Keratinocyte (primary cell): ENCODE measurements around the gene SLC6A3. TPM values are rescaled to one million over a fixed set of nuclear protein-coding genes. Genes with fewer than 3 reads are reported as not detected.

ENCODE experiments used
- DNase-seq: peaks from one replicate; pipeline ENCODE4 v3.0.0-alpha.2; 2011; ENCODE audit warnings: low read depth, missing footprints, low spot score
- FAIRE-seq: peaks from 2 replicates; lab custom pipeline; 2011; peaks lifted over from hg19 to GRCh38; lab: Jason Lieb, UNC
- H2AFZ ChIP-seq: 2 replicates; pipeline ENCODE4 v1.6.0; 2012; ENCODE audit warnings: low read length, control low read depth, inconsistent platforms; ENCODE audit not compliant: control insufficient read depth
- H3K27ac ChIP-seq: 2 replicates; pipeline ENCODE4 v1.5.1; 2011; ENCODE audit warnings: low read length; ENCODE audit not compliant: control insufficient read depth, insufficient read depth
- H3K27me3 ChIP-seq: 3 replicates; pipeline ENCODE4 v1.6.0; 2011; ENCODE audit warnings: low read length; ENCODE audit not compliant: control insufficient read depth, insufficient read depth; ENCODE audit errors: extremely low read depth
- H3K36me3 ChIP-seq, 2 experiments: 2 replicates in 1 of 2; 3 replicates in 1 of 2; pipeline ENCODE4 v1.5.1; 2011; ENCODE audit warnings: low read length in 2 of 2, mild to moderate bottlenecking in 1 of 2; ENCODE audit not compliant: control insufficient read depth in 2 of 2, insufficient read depth in 2 of 2; ENCODE audit errors: extremely low read depth in 1 of 2
- H3K4me1 ChIP-seq: 3 replicates; pipeline ENCODE4 v1.5.1; 2011; ENCODE audit warnings: low read length; ENCODE audit not compliant: control insufficient read depth, insufficient read depth; ENCODE audit errors: extremely low read depth
- H3K4me2 ChIP-seq: 3 replicates; pipeline ENCODE4 v1.6.0; 2011; ENCODE audit warnings: low read depth, low read length; ENCODE audit not compliant: control insufficient read depth, insufficient read depth; ENCODE audit errors: extremely low read depth
- H3K4me3 ChIP-seq, 3 experiments: fragments of 200-600 bp in 1 of 3; sonication (generic) in 1 of 3; 2 replicates in 2 of 3; 3 replicates in 1 of 3; pipeline ENCODE4 v1.5.1; 2011 to 2016; ENCODE audit warnings: low read length in 3 of 3, mild to moderate bottlenecking in 3 of 3, control low read depth in 2 of 3, inconsistent platforms in 1 of 3, low read depth in 1 of 3, mixed read lengths in 1 of 3, mixed run types in 1 of 3, moderate library complexity in 1 of 3; ENCODE audit not compliant: control insufficient read depth in 2 of 3, insufficient read depth in 2 of 3; ENCODE audit errors: extremely low read depth in 1 of 3
- H3K79me2 ChIP-seq: 2 replicates; pipeline ENCODE4 v1.6.0; 2012; ENCODE audit warnings: low read length; ENCODE audit not compliant: control insufficient read depth, insufficient read depth
- H3K9ac ChIP-seq: 3 replicates; pipeline ENCODE4 v1.6.0; 2011; ENCODE audit warnings: low read length; ENCODE audit not compliant: control insufficient read depth, insufficient read depth; ENCODE audit errors: extremely low read depth
- H3K9me1 ChIP-seq: 3 replicates; pipeline ENCODE4 v1.6.0; 2011; ENCODE audit warnings: low read length; ENCODE audit not compliant: control insufficient read depth, insufficient read depth; ENCODE audit errors: extremely low read depth
- H3K9me3 ChIP-seq: 2 replicates; pipeline ENCODE4 v1.5.1; 2012; ENCODE audit warnings: low read depth, low read length; ENCODE audit not compliant: control insufficient read depth
- H4K20me1 ChIP-seq: 3 replicates; pipeline ENCODE4 v1.6.0; 2011; ENCODE audit warnings: low read length; ENCODE audit not compliant: control insufficient read depth, insufficient read depth; ENCODE audit errors: extremely low read depth
- CTCF ChIP-seq, 3 experiments: IDR thresholded peaks in 1 of 3; conservative IDR thresholded peaks in 1 of 3; optimal IDR thresholded peaks in 1 of 3; 2 replicates in 2 of 3; 3 replicates in 1 of 3; pipeline versions ENCODE3 to v1.5.1; 2011; ENCODE audit warnings: low read length in 3 of 3, mild to moderate bottlenecking in 3 of 3, moderate library complexity in 2 of 3, control low read depth in 1 of 3, inconsistent platforms in 1 of 3; ENCODE audit not compliant: insufficient read depth in 2 of 3; ENCODE audit errors: extremely low read depth in 1 of 3
- EZH2 ChIP-seq: IDR thresholded peaks from one replicate; pipeline ENCODE4 v1.6.1; 2012; ENCODE audit warnings: inconsistent platforms, mild to moderate bottlenecking, low read length, moderate library complexity
- dilution Hi-C: fragments of 300-500 bp; cut with MboI; formaldehyde crosslinking; loops from one replicate; pipeline ENCODE4 v1.7.0; 2020; ENCODE audit warnings: low sequenced_read_pairs; ENCODE audit not compliant: extremely low pct_ligation_motif_present
- polyA plus RNA-seq, 5 experiments: library from polyadenylated mRNA; depleted of rRNA in 3 of 5; stranded (reverse) in 3 of 5; stranded (forward) in 1 of 5; unstranded in 1 of 5; fragments of >200 nt; gene quantifications; 1 replicate in 1 of 5; 2 replicates in 3 of 5; 3 replicates in 1 of 5; pipeline versions ENCODE4 v1.2.1 to v1.2.3, GENCODE V29; 2011 to 2012; ENCODE audit warnings: missing spikeins in 2 of 5, low read depth in 1 of 5, low replicate concordance in 1 of 5

Gene SLC6A3
- polyA plus RNA-seq, 1 donor (not counting 4 experiments of a cell fraction or from before 2014, with no cell fraction given): 0.03 TPM

DNA sequence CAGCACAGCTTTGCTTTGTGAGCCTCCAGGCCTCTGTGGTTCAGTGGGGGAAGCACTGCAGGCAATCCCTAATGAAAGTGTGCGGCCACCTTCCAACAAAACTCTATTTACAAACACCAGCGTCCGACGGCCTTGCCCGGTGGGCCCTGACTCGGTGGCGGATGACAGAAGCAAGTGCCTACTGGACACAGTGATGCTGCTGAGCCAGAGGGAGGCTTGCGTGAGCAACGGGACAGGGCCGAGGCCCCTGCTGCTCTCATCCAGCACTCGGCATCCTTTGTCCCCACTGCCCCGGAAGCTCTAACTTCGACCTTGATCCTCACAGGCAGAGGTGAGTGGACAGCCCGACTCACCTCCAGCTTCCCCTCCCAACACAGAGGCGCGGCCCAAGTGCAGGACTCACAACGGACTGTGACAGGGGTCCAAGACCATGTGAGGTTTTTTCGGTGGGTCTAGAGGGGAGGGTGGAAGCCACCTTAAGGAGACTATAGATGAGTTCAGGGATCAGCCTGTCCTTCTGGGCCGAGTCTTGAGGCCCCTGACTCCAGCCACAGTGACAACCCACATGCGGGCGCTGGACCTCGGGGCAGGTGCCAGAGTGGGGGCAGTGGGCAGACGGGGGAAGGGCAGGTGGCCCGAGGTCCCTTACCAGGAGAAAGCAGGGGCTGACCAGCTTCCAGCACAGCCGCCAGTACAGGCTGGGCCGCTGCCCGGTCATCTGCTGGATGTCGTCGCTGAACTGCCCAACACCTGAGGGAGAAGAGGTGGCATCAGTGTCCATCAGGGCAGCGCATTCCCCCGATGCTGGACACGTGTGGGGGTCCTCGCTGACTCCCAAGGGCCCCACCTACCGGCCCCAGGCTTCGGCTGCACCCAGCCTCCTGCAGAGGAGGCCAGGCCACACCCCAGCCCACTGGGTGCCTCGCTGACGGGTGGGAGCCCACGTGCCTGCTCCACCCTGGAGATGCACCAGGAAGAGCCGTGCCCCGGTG, 39.4 kb downstream of the SLC6A3 start:
- no peaks in the 10 kb centered on the region for H4K20me1 ChIP-seq
- no peak overlapping the region for H2AFZ ChIP-seq
- no peaks in the 10 kb centered on the region for H3K9me1 ChIP-seq
- dilution Hi-C loops: no loop called here
- no peak for FAIRE-seq
- no peaks in the 10 kb centered on the region for H3K9me3 ChIP-seq
- H3K27me3 ChIP-seq: no peaks in the 10 kb centered on the region
- H3K4me2 ChIP-seq: no peak overlapping the region
- no peak overlapping the region for H3K27ac ChIP-seq
- no peak for DNase-seq
- no peak overlapping the region for H3K9ac ChIP-seq
- H3K4me3 ChIP-seq: no peak overlapping the region
- no peak for TF ChIP-seq EZH2
- TF ChIP-seq CTCF (optimal IDR thresholded peaks at IDR 0.05 in 1 of 3, IDR thresholded peaks at IDR 0.05 in 1 of 3, conservative IDR thresholded peaks at IDR 0.05 in 1 of 3; ENCODE audit: extremely low read depth in 1 of 3, insufficient read depth in 2 of 3, low read length in 3 of 3): no peak
- no peaks in the 10 kb centered on the region for H3K4me1 ChIP-seq
- no peaks in the 10 kb centered on the region for H3K79me2 ChIP-seq
- no peaks in the 10 kb centered on the region for H3K36me3 ChIP-seq

DNA sequence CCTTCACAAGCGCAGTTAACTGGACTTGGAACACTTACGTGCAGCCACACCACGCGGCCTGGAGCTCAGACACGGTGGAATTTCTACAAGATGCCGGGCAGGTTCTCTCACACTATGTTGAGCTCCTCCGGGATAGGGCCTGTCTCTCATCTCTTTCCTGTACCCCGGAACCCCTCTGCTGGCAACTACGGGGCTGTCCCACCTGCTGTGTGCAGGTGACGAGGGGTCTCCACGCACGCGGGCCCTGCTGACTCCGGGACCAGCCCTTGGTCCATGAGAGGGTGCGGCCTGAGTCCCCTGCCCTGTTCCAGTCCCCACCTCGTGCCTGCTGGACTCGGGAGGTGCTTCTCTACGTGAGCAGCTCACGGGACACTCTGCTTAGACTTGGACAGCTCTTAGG, 40.1 kb downstream of the SLC6A3 start:
- dilution Hi-C loops: no loop called here
- Histone ChIP-seq H3K27me3 (no peaks in the 10 kb centered on the region), H3K9me1 (no peaks in the 10 kb centered on the region), H3K79me2 (no peaks in the 10 kb centered on the region), H3K9me3 (no peaks in the 10 kb centered on the region), H3K4me2 (no peak overlapping the region), H3K36me3 (no peaks in the 10 kb centered on the region), H3K9ac (no peak overlapping the region), H3K27ac (no peak overlapping the region), H3K4me3 (no peak overlapping the region), H4K20me1 (no peaks in the 10 kb centered on the region), H2AFZ (no peak overlapping the region), H3K4me1 (no peaks in the 10 kb centered on the region)
- FAIRE-seq (no peak), DNase-seq (no peak)
- TF ChIP-seq CTCF (optimal IDR thresholded peaks at IDR 0.05 in 1 of 3, IDR thresholded peaks at IDR 0.05 in 1 of 3, conservative IDR thresholded peaks at IDR 0.05 in 1 of 3; ENCODE audit: extremely low read depth in 1 of 3, insufficient read depth in 2 of 3, low read length in 3 of 3) (no peak), EZH2 (no peak)
